H1 (cell line): ENCODE data around the gene ELMOD2.

Experiments used
- CTCF ChIP-seq, 3 experiments: IDR thresholded peaks; 1 replicate in 2 of 3; 2 replicates in 1 of 3; pipeline versions ENCODE4 v1.5.1 to v1.6.1; 2011; ENCODE audit warnings: low read length in 3 of 3, mild to moderate bottlenecking in 3 of 3, inconsistent platforms in 2 of 3, low read depth in 1 of 3, moderate library complexity in 1 of 3; ENCODE audit not compliant: insufficient read depth in 1 of 3; ENCODE audit errors: control extremely low read depth in 1 of 3
- RFX5 ChIP-seq: IDR thresholded peaks from 2 replicates; pipeline ENCODE4 v1.6.1; 2011; ENCODE audit warnings: low read depth, low read length, improper control_type of control experiment, borderline replicate concordance
- TF ChIP-seq, protein P1 (sequence below): IDR thresholded peaks from 2 replicates; pipeline ENCODE4 v1.6.1; 2012; ENCODE audit warnings: inconsistent platforms

GRCh38 chr4:140569307-140569638 lies 45.3 kb downstream of the ELMOD2 start:
- TF ChIP-seq, protein P1, sequence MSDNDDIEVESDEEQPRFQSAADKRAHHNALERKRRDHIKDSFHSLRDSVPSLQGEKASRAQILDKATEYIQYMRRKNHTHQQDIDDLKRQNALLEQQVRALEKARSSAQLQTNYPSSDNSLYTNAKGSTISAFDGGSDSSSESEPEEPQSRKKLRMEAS = no peak
- TF ChIP-seq CTCF (IDR thresholded peaks at IDR 0.05; ENCODE audit: control extremely low read depth in 1 of 3, insufficient read depth in 1 of 3, low read depth in 1 of 3, low read length in 3 of 3) (no peak), RFX5 (no peak)
